SH-SY5Y (cell line): ENCODE results near the gene TINAGL1.

Experiments
- GATA2 ChIP-seq: IDR thresholded peaks from 2 replicates; pipeline ENCODE4 v1.6.1; 2011; ENCODE audit warnings: mild to moderate bottlenecking, low read depth, low read length
- GATA3 ChIP-seq: IDR thresholded peaks from 2 replicates; pipeline ENCODE4 v1.6.1; 2011; ENCODE audit warnings: low read depth, mild to moderate bottlenecking, low read length, moderate library complexity

DNA sequence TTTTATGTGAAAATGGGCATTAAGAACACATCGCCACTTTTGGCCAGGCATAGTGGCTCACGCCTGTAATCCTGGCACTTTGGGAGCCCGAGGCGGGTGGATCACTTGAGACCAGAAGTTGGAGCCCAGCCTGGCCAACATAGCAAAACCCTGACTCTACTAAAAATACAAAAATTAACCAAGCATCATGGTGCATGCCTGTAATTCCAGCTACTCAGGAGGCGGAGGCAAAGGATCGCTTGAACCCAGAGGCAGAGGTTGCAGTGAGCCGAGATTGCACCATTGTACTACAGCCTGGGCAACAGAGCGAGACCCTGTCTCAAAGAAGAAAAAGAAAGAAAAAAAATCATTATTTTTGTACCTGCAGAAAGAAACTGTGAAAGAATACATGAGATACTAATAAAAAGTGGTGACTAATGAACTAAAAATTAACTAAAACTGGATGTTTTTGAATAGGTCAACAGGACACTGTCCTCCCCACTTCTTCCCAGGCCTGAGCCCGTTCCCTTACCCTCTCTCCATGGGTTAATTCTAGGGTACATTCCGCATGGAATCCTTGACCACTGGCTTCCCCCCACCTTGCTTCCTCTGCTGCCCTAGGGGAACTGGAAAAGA is 8.3 kb upstream of the TINAGL1 start:
- no peak for TF ChIP-seq GATA3
- TF ChIP-seq GATA2 = no peak
